GM21825 (cell line): Measurements from ENCODE around the gene TAF11L4.
"Not testable (repeated sequence)": the region's sequence is repeated elsewhere in the genome, so short reads cannot be mapped to it uniquely, and the experiment has no call there.

Source experiments
- ATAC-seq: cut with Tn5 transposase; IDR thresholded peaks from one replicate; pipeline ENCODE4 v1.9.1; 2021; ENCODE audit warnings: mild to moderate bottlenecking, moderate library complexity; ENCODE audit not compliant: unreplicated experiment

Gene TAF11L4

DNA sequence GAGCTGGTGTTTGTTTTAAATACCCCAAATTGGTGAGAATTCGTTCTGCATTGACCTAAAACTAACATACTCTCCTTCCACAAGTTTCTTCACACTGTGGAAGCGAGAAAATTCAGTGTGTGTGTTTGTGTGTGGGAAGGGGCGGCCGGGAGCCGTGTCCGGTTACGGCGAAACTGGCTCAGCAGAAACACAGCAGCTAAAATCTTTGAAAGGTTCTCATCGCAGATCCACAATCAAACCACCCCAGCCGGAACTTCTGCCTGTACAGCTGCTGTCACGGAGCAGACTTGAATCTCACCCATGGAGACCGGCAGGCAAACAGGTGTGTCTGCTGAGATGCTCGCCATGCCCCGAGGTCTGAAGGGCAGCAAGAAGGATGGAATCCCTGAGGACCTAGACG, at the start of gene TAF11L4:
Gene TAF11L4, plus strand, starts transcription at position 301 of the 400 bp plus-strand sequence.
- not testable (repeated sequence) for ATAC-seq

- ATAC-seq = not testable (repeated sequence)
These were observed 46.5 kb upstream of the TAF11L4 start for GRCh38 chr5:17475064-17475463.

DNA sequence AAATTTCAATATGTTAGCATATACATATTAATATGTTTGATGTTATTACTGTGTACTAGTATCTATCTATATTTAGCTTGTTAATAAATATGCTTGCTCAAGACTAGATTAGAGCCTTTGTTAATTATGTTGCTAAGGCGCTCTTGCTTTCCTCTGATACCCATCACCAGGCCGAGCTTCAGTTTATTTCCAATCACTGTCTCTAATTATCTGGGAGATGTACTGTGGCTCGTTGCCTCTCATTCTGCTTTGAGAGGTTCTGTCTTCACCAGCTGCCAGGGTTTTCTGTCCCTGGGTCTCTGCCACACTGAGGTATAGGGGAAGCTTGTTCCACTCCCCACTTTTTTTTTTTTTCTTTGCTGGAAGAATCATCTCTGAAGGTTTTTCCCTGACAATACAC, 44.6 kb upstream of the TAF11L4 start:
- ATAC-seq = no peak

GRCh38 chr5:17477573-17478265, 43.9 kb upstream of the TAF11L4 start:
- no peak for ATAC-seq

DNA sequence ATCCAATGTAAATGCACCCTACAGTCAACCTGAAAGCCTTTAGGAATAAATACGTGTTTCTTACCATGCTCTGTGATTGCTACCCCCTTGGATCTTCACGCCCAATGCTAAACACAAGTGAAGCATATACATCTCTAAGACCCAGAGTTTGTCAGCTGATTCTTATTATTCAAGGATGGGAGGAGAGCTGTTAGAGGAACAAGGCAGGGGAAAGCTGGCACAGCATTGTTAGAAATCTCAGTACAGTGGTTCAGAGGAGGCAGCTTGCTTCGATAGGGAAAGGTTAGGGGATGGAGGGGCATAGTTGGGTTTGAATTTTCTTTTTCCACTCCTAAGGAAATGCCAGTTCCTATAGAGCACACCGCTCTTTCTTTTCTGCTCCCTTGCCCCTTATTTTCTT, 40.2 kb upstream of the TAF11L4 start:
- ATAC-seq = no peak

DNA sequence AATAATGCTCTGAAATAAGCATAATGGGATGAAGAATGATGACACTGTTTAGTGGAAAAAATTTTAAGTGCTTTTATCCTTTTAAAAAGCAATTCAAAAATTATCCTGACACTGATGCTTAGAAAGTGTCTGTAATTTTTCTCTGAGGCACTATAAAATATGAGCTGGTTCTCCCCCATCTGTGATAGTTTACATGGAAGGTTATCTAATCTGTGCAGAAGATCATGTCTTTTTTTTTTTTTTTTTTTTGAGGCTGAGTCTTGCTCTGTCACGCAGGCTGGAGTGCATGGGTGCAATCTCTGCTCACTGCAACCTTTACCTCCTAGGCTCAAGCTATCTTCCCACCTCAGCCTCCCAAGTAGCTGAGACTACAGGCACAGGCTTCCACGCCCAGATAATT, 38.8 kb upstream of the TAF11L4 start:
- no peak for ATAC-seq

GRCh38 chr5:17486464-17487173, 35.0 kb upstream of the TAF11L4 start:
- not testable (repeated sequence) for ATAC-seq

DNA sequence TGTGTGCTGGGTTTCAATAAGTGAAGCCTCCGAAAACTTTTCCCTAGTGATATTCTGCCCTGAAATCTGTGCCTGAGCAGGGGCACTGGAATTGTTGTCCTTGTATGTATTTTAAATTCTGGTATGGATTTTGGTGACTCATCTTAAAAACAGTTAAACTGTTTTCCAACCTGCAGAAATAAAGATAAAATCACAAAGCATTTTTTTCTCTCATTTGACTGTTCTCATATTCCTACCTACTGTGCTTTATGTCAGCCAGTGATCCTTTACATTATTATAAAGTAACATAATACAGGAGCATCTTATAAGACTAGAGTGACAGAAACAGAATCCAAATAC, 34.5 kb upstream of the TAF11L4 start:
- ATAC-seq = no peak

GRCh38 chr5:17491257-17491656, 30.3 kb upstream of the TAF11L4 start:
- ATAC-seq = not testable (repeated sequence)

DNA sequence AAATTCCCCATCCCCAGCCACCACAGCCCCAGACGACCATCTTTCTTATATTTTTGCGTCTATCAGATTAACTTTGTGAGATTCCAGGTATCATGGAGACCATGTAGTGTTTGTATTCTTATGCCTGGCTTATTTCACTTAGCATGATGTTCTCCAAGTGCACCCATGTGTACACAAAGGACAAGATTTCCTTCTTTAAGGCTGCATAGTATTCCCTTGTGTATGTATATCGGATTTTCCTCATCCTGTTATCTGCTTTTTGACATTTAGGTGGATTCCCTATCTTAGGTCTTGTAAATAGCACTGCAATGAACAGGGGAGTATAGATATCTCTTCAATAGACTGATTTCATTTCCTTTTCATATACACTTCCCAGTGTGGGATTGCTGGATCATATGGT, 28.8 kb upstream of the TAF11L4 start:
- ATAC-seq = no peak

- ATAC-seq = no peak
These were observed 24.2 kb upstream of the TAF11L4 start for GRCh38 chr5:17497446-17497845.

DNA sequence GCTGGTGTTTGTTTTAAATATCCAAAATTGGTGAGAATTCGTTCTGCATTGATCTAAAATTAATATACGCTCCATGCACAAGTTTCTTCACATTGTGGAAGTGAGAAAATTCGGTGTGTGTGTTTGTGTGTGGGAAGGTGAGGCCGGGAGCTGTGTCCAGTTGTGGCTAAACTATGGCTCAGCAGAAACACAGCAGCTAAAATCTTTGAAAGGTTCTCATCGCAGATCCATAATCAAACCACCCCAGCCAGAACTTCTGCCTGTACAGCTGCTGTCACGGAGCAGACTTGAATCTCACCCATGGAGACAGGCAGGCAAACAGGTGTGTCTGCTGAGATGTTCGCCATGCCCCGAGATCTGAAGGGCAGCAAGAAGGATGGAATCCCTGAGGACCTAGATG, 23.7 kb upstream of the TAF11L4 start, which contains the start of gene TAF11L2:
Gene TAF11L2, plus strand, starts transcription at position 301 of the 400 bp plus-strand sequence.
- ATAC-seq = not testable (repeated sequence)

- ATAC-seq = no peak
These were observed 9.8 kb upstream of the TAF11L4 start for GRCh38 chr5:17511775-17512325.

GRCh38 chr5:17517526-17517925, 4.1 kb upstream of the TAF11L4 start:
- not testable (repeated sequence) for ATAC-seq

- not testable (repeated sequence) for ATAC-seq
These were observed 3.5 kb upstream of the TAF11L4 start, which contains the start of gene TAF11L3 for GRCh38 chr5:17518067-17518466. Gene TAF11L3, plus strand, starts transcription at chr5:17518367.

DNA sequence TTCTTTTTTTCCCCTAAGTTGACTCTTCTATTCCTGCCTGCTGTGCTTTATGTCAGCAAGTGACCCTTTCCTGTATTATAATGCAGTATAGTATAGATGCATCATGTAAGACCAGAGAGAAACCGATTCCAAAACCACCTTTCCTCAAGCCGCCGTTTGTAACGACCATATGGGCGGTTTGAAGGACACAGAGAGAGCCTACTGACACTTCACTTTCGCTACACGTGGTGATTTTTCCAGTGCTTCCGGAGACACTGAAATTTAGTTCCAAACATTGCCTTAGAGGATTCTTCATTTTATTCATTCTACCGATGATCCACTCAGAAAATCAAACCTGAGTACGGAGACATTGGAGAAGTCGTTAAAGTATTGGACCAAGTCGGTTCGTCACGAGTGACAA, 2.1 kb upstream of the TAF11L4 start:
- not testable (repeated sequence) for ATAC-seq

GRCh38 chr5:17524935-17525334, 3.3 kb downstream of the TAF11L4 start, which contains the start of gene TAF11L5:
Gene TAF11L5, plus strand, starts transcription at chr5:17525235.
- not testable (repeated sequence) for ATAC-seq

DNA sequence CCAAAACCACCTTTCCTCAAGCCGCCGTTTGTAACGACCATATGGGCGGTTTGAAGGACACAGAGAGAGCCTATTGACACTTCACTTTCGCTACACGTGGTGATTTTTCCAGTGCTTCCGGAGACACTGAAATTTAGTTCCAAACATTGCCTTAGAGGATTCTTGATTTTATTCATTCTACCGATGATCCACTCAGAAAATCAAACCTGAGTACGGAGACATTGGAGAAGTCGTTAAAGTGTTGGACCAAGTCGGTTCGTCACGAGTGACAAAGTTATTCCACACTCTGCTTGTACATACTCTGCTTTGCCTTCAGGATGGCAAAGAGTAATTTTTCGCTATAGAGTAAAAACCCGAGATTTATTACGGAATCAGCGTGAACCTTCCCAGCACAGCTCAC, 4.9 kb downstream of the TAF11L4 start:
- ATAC-seq = not testable (repeated sequence)

DNA sequence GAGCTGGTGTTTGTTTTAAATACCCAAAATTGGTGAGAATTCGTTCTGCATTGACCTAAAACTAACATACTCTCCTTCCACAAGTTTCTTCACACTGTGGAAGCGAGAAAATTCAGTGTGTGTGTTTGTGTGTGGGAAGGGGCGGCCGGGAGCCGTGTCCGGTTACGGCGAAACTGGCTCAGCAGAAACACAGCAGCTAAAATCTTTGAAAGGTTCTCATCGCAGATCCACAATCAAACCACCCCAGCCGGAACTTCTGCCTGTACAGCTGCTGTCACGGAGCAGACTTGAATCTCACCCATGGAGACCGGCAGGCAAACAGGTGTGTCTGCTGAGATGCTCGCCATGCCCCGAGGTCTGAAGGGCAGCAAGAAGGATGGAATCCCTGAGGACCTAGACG, 6.8 kb downstream of the TAF11L4 start, which contains the start of gene TAF11L6:
Gene TAF11L6, plus strand, starts transcription at position 301 of the 400 bp plus-strand sequence.
- not testable (repeated sequence) for ATAC-seq
